ENCODE results near the gene TNS1. TPM values are rescaled to one million over a fixed set of nuclear protein-coding genes. Genes with fewer than 3 reads are reported as not detected.

TNS1 gene
- total and polyA plus RNA-seq, 2 donors from 2014 or later = 44.8 to 471 TPM

DNA sequence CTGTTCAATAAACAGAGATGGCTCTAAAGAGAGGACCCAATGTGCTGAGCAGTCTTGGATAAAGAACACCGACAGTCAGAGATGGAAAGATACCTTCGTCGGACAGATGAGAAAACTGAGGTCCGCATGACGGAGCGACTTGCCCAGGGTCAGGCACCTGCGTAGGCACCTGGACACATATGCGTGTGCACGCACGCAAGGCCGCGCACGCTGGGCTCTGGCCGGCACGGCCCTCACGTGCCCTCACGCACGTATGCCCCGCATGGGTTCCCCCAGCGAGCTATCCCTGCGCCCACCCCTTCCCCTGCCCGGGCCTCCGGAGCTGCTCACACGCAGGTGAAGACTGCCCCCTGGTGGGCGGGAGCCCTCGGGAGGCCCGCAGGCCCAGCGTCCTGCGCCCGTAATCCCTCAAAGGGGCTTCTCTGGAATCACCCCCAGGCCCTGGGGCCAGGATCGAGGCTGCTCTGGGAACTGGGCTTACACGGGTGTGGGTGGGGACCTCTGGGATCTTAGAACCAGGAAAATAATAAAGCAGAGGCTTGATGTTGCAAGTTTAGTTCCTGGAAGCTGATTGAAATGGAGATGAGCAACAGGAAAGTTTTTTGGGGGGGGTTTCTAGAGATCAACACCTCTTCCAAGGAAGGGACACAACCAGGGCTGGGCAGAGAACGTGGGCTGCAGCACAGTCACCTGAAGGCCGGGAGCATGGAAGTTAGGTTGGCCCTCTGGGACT, 246.3 kb downstream of the TNS1 start:
- no peak overlapping the region for H3K9ac ChIP-seq (ENCODE audit: low read length in 3 of 3)
- intact Hi-C loops (cut with DNase I) = loop anchor here (10.0 kb wide), 1 partner anchor 1242 kb away; no protein-coding TSS in a partner anchor

DNA sequence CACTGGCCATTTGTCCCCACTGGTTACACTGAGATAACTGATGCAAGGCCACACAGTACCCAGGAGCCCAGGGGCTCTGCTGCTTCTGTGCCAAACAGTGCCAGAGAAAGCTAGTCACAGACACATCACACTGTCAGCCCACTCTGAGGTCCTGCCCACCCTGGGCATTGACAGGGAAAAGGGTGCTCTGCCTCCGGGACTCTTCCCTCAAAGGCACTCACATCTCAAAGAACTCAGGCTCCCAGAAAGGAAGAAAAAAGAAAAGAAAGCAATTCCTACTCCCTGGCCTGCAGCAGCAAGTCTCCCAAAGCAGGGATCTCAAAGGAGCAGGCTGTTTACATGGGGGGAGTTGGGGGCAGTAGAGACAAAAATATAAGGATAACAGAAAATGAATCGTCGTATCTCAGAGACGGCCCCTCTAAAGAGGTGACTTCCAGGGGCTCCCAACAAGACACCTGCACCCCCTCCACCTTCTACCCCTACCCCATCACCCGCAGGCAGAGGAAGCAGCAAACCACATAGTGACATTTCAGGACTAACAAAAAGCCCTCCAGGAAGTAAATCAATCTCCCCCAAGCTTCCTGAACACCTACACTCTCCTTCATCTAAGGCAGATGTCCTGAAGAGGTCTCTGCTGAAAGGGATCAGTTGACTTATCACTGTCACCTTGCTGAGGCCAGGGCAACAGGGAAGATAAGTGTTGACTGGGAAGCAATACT, 247.6 kb downstream of the TNS1 start:
- Histone ChIP-seq H3K9me3 (ENCODE audit: control insufficient read depth in 2 of 3, insufficient read depth in 1 of 3, low read length in 3 of 3) (no peaks in the 10 kb centered on the region), H3K4me1 (ENCODE audit: control insufficient read depth in 2 of 3, insufficient read depth in 2 of 3, low read depth in 1 of 3, low read length in 3 of 3) (no peaks in the 10 kb centered on the region), H3K9ac (ENCODE audit: low read length in 3 of 3) (no peak overlapping the region), H3K27me3 (ENCODE audit: control insufficient read depth, insufficient read depth, low read length) (no peaks in the 10 kb centered on the region), H3K27ac (ENCODE audit: low read depth in 2 of 2, low read length in 2 of 2) (no peak overlapping the region), H3K4me3 (ENCODE audit: low read length in 3 of 3) (no peak overlapping the region), H3K36me3 (ENCODE audit: control insufficient read depth in 2 of 3, insufficient read depth in 3 of 3, low read length in 3 of 3) (peaks cover 0 to 4% (median 0%) of the 10 kb centered on the region in 3 donors)
- no peak for FAIRE-seq
- TF ChIP-seq, protein P1, sequence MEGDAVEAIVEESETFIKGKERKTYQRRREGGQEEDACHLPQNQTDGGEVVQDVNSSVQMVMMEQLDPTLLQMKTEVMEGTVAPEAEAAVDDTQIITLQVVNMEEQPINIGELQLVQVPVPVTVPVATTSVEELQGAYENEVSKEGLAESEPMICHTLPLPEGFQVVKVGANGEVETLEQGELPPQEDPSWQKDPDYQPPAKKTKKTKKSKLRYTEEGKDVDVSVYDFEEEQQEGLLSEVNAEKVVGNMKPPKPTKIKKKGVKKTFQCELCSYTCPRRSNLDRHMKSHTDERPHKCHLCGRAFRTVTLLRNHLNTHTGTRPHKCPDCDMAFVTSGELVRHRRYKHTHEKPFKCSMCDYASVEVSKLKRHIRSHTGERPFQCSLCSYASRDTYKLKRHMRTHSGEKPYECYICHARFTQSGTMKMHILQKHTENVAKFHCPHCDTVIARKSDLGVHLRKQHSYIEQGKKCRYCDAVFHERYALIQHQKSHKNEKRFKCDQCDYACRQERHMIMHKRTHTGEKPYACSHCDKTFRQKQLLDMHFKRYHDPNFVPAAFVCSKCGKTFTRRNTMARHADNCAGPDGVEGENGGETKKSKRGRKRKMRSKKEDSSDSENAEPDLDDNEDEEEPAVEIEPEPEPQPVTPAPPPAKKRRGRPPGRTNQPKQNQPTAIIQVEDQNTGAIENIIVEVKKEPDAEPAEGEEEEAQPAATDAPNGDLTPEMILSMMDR (IDR thresholded peaks at IDR 0.05; ENCODE audit: borderline replicate concordance, extremely low read depth, insufficient read depth) = no peak
- peak in 1 of 5 donors; percentile 23 for DNase-seq
- intact Hi-C loops (cut with DNase I) = loop anchor here (10.0 kb wide), 1 partner anchor 1240 kb away; no protein-coding TSS in a partner anchor

More for the DNA sequence above, 246.3 kb downstream of the TNS1 start:
- peak overlapping the region in 2 of 3 donors; percentile 11 to 26 for H3K4me3 ChIP-seq (ENCODE audit: low read length in 3 of 3)
- no peak overlapping the region for H3K27ac ChIP-seq (ENCODE audit: low read depth in 2 of 2, low read length in 2 of 2)
- peaks cover 0 to 1% (median 0%) of the 10 kb centered on the region in 3 donors for H3K9me3 ChIP-seq (ENCODE audit: control insufficient read depth in 2 of 3, insufficient read depth in 1 of 3, low read length in 3 of 3)
- FAIRE-seq = no peak
- TF ChIP-seq, protein P1 (IDR thresholded peaks at IDR 0.05; ENCODE audit: borderline replicate concordance, extremely low read depth, insufficient read depth) = peak; percentile 61
- no peaks in the 10 kb centered on the region for H3K4me1 ChIP-seq (ENCODE audit: control insufficient read depth in 2 of 3, insufficient read depth in 2 of 3, low read depth in 1 of 3, low read length in 3 of 3)
- DNase-seq = peak; percentile 89 to 93 (median 91)
- H3K36me3 ChIP-seq (ENCODE audit: control insufficient read depth in 2 of 3, insufficient read depth in 3 of 3, low read length in 3 of 3) = peaks cover 0 to 4% (median 0%) of the 10 kb centered on the region in 3 donors
- H3K27me3 ChIP-seq (ENCODE audit: control insufficient read depth, insufficient read depth, low read length) = no peaks in the 10 kb centered on the region

DNA sequence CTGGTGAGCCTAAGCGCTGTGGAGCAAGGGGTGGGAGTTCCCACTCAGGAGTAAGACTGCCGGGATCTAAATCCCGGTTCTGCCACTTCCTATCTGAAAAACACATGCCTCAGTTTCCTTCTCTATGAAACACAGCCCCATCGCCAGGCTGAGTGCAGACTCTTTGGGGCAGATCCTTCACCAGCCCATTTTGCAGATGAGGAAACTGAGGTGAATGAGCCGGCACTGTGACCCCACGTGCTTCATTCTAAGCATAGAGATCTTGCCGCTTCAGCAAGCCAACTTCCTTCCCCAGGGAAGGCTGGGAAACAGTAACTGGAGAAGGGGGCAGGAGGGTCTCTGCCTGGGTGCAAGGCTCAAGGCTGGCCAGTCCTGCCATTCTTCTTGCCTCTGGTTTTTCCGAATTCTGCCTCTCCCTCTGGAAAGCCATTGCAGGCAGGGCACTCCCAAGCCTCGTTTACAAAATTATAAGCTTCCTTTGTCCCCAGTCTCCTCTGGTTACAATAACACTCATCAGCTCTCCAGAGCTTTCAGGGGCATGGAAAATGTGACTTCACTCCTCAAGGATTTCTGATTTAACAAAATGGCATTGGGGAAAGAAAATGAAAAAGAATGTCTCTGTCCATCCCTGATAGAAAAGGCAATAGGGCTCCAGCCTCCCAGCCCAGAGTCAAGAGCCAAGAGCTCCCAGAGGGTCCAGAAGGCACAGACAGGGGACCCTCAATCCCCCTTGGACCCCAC, 249.2 kb downstream of the TNS1 start:
- Histone ChIP-seq H3K36me3 (ENCODE audit: control insufficient read depth in 2 of 3, insufficient read depth in 3 of 3, low read length in 3 of 3) (peaks cover 0 to 2% (median 0%) of the 10 kb centered on the region in 3 donors), H3K27me3 (ENCODE audit: control insufficient read depth, insufficient read depth, low read length) (no peaks in the 10 kb centered on the region), H3K27ac (ENCODE audit: low read depth in 2 of 2, low read length in 2 of 2) (no peak overlapping the region), H3K9me3 (ENCODE audit: control insufficient read depth in 2 of 3, insufficient read depth in 1 of 3, low read length in 3 of 3) (no peaks in the 10 kb centered on the region), H3K9ac (ENCODE audit: low read length in 3 of 3) (no peak overlapping the region), H3K4me3 (ENCODE audit: low read length in 3 of 3) (no peak overlapping the region), H3K4me1 (ENCODE audit: control insufficient read depth in 2 of 3, insufficient read depth in 2 of 3, low read depth in 1 of 3, low read length in 3 of 3) (peaks cover 0 to 2% (median 0%) of the 10 kb centered on the region in 3 donors)
- intact Hi-C loops (cut with DNase I) = loop anchor here (10.0 kb wide), 1 partner anchor 1239 kb away; no protein-coding TSS in a partner anchor
- DNase-seq = peak in 3 of 5 donors; percentile 31 to 56 (median 49)
- TF ChIP-seq, protein P1 (IDR thresholded peaks at IDR 0.05; ENCODE audit: borderline replicate concordance, extremely low read depth, insufficient read depth) = no peak
- FAIRE-seq = no peak
